COLO829 (cell line): ENCODE measurements around the gene MAMSTR.
"Not testable (repeated sequence)": the region's sequence is repeated elsewhere in the genome, so short reads cannot be mapped to it uniquely, and the experiment has no call there.

ENCODE experiments used
- DNase-seq: peaks from one replicate; pipeline ENCODE4 v3.0.0; 2012; ENCODE audit warnings: low spot score

MAMSTR gene

GRCh38 chr19:48718711-48719231, 754 bp downstream of the MAMSTR start:
- no peak for DNase-seq

DNA sequence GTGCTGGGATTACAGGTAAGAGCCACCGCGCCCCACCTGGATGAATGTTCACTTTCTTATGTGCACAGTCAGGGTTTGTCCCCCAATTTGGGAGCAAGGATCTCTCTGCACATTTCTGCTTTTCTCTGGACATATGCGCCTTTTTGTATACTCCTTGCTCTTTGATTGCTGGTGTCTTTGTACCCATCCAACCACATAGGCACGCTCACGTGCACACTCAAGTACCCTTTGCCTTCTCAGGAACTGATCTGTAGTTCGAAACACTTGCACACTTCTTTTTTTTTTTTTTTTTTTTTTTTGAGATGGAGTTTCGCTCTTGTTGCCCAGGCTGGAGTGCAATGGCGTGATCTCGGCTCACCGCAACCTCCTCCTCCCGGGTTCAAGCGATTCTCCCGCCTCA, 1.4 kb downstream of the MAMSTR start:
- DNase-seq: not testable (repeated sequence)

GRCh38 chr19:48716562-48717291, 2.8 kb downstream of the MAMSTR start:
- DNase-seq: no peak

GRCh38 chr19:48715681-48716171, 3.8 kb downstream of the MAMSTR start:
- no peak for DNase-seq

DNA sequence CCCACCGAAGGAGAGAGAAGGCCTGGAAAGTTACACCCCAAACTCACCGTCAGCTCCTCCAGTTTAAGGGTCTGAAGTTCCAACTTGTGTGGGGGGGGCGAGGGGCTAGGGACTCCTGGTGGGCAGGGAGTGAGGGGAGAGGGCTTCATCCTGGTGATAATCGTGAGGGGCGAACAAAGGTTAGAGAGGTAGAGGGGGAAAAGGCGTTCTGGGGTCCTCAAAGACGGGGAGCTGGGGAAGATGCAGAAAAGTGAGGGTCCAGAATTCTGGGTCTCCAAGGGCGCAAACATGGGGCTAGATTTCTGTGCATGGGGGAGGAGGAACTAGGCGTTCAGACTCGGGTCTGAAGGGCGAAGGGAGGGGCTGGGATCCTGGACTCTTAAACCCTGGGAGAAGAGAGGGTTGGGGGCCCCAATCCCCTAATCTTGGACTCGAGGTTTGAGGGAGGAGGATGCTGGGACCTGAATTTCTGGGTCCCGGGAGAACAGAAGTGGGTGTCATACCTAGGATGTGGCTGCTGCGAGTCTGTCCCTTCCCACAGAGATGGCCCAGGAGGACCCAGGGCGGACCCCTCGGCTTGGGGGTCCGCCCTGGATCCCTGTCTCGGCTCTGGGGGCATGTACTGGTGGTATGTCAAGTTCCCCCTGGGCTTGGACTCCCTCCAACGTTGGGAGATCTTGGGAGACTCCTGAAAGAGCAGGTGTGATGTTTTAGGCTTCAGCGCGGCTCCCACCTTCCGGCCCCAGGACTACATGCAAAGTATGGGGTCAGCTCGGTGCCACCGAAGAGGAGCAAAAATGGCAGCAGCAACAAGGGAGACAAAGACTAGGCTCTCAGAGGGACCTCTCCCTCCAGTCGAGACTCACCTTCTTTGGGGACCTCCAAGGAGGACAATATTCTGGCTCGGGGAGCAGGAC, 4.5 kb downstream of the MAMSTR start:
- DNase-seq: no peak

DNA sequence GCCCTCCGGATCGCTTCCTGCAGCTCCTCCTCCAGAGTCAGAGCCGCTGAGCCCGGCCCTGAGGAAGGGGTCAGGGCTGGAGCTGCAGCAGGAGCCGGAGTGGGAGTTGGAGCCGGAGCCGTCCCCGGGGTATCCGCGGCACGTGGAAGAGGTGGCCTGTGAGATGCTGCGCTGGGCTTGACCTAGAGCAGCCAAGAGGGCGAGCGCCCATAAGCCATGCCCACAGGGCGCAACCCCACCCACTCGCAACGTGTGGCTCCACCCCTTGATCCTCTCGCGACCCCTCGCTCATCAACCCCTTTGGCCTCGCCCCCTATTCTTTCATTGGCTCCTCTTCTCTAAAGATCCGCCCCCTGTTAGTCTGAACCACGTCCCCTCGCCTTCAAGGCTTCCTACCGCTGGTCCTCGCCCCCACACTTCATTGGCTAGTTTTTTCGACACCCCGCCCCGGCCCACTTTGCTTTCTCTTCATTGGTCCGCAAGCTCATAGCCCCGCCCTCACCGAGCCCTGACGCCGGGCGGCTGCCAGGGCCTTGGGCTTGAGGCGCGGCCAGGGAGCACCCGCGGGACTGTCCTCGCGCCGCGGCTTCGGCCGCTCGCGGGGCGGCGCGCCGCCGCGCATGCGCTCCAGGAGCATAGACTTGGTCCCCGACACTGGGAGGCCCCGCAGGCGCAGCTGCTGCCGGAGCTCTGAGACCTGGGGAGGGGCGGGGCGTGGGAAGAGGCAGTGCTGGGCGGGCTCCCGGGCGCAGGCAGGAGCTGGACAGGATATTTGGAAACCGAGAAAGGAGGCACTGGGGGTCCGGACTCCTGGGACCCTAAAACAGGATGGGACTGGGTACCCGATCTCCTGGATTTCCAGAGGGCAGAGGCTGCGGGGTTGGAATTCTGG, 5.4 kb downstream of the MAMSTR start:
- peak; percentile 100 for DNase-seq

GRCh38 chr19:48713041-48713863, 6.3 kb downstream of the MAMSTR start:
- peak; percentile 71 for DNase-seq

GRCh38 chr19:48711106-48711662, 8.3 kb downstream of the MAMSTR start:
- no peak for DNase-seq

- DNase-seq: no peak
These were observed 11.1 kb downstream of the MAMSTR start for GRCh38 chr19:48708471-48708870.

DNA sequence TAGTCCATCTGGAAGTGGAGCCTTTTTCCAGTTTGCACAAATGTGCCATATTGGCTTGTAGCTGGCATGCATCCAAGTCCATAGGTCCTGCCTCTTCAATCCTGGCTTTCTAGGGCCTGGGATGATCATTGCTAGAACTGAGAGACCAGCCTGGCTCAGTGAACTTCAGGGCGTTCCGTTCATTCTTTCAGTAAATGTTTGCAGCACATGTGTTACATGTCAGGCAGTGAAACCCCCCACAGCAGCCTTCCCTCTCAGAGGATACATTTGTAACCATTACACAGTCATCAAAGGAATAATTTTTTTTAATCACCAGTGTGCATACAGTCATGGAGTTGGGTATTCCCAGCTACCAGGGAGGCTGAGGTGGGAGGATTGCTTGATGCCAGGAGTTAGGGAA, 14.1 kb downstream of the MAMSTR start:
- no peak for DNase-seq

DNA sequence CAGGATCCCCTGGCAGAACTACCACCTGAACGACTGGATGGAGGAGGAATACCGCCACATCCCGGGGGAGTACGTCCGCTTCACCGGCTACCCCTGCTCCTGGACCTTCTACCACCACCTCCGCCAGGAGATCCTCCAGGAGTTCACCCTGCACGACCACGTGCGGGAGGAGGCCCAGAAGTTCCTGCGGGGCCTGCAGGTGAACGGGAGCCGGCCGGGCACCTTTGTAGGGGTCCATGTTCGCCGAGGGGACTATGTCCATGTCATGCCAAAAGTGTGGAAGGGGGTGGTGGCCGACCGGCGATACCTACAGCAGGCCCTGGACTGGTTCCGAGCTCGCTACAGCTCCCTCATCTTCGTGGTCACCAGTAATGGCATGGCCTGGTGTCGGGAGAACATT, 16.2 kb downstream of the MAMSTR start:
- DNase-seq: no peak

- no peak for DNase-seq
These were observed 16.8 kb downstream of the MAMSTR start for GRCh38 chr19:48702701-48703100.

GRCh38 chr19:48698046-48698445, 21.5 kb downstream of the MAMSTR start:
- no peak for DNase-seq

- no peak for DNase-seq
These were observed 23.0 kb downstream of the MAMSTR start for GRCh38 chr19:48696353-48697010.

DNA sequence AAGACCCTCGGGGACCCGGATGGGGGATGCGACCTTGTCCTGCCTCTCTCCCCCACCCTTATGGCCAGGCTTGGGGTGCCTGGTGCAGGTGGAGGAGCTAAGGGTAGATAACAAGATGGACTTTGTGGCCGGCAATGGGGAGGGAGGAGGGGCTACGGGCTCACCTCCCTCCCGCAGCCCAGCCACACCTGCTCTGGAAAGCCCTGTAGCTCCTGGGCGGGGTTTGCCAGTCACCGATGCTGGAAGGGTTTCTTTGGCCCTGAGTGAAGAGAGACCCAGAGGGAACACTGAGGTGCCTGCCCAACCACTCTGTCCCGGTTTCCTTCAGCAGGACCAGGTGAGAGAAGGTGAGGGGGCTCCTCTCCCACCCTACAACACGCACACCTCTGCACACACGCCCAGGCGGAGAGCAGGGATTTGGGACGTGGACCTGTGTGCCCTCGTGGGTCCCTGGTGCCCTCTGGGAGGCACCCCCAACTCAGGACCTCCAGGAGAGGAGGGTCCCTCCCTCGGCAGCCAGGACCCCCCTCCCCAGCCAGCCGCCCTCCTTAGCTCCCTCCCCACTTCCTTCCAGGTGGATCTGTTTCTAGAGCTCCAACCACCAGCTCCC, 23.7 kb downstream of the MAMSTR start, which contains the start of gene FUT2:
Gene FUT2, plus strand, starts transcription at position 229 of the 610 bp plus-strand sequence. CDS start 6,986 bp downstream, outside the sequence.
- DNase-seq: no peak

DNA sequence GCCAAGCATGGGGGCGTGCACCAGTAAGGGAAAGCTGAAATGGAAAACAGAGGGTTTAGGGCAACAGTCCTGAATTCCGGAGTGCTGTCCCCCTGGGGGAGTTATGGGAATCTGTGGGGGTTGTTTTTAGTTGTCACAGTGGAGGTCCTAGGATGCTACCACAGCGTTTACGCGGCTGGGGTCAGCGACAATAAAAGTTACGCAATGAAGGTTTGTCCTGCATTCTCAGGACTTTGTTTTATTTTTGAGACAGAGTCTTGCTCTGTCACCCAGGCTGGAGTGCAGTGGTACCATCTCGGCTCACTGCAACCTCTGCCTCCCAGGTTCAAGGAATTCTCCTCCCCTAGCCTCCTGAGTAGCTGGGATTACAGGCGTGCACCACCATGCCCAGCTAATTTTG, 25.9 kb downstream of the MAMSTR start:
- DNase-seq: not testable (repeated sequence)

DNA sequence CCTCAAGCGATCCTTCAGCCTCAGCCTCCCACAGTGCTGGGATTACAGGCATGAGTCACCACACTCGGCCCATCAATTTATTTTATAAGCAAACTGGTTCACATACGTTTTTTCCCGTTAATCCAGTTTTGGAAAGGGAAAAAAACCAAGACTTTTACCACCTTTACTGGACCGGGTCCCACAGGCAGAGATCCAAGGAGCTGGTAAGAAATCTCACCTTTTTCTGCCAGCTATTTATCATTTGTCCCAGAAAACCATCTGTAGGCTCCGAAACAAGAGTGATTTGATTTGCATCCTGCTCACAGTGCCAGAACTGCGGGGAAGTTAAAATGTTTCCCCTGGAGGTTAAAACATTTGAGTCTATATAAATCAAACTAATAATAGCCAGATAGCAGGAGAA, 30.1 kb downstream of the MAMSTR start:
- DNase-seq: no peak

GRCh38 chr19:48687776-48688175, 31.7 kb downstream of the MAMSTR start:
- DNase-seq: no peak

GRCh38 chr19:48686637-48687036, 32.9 kb downstream of the MAMSTR start:
- DNase-seq: not testable (repeated sequence)
